GM18517 (cell line): ENCODE data around the gene NUDT16L1.

Source experiments
- ATAC-seq: cut with Tn5 transposase; IDR thresholded peaks from one replicate; pipeline ENCODE4 v1.9.1; 2021; ENCODE audit warnings: mild to moderate bottlenecking, moderate library complexity; ENCODE audit not compliant: unreplicated experiment

The NUDT16L1 gene

DNA sequence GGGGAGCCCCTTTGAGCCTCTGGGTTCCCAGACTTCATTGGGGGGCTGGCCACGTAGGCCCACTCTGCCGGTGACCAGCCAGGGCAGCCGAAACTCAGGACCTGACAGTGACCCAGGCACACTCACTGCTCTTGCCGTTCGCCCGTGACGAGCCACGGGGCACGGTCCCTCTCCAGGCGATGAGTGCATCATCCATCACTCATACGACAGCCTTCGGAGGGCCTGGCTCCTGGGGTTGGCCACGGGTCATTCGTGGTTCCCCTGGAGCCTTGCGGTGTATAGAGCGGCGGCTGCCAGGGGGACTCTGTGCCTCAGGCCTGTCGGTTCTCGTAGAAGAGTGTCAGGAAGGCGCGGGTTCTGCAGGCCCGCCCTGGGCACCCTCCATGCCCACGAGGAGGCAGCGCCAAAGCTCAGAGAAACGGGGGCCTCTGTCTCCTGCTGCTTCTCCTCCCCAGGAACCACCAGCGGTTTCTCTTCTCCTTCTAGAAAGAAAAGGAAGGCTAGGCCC lies 11.2 kb upstream of the NUDT16L1 start:
- ATAC-seq: no peak

DNA sequence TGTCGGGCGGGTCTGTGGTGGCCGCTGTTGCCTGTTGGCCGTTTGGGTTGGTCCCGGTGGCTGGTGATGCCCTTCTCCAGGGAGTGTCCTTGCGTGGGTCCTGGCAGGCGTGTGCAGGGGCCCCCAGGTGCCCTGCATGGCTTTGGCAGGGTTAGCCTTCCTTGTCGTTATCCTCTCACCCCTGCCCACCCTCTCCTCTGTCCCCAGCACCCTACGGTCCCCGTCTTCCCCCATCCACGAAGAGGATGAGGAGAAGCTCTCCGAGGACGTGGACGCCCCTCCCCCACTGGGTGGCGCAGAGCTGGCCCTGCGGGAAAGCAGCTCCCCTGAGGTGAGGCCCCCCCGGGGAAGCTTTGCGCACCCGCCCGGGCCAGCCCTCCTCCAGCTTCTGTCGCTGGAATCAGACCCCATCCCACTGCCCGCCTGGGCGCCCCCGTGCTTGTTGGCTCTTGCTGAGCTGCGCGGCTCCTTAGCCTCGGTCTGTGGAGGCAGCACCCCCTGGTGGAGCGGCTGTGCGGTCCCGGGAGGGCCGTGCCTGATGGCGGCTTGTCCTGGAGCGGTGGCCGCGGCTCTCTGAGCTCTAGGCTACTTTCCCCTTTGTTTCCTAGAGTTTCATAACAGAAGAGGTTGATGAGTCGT lies 10.6 kb upstream of the NUDT16L1 start:
- no peak for ATAC-seq

DNA sequence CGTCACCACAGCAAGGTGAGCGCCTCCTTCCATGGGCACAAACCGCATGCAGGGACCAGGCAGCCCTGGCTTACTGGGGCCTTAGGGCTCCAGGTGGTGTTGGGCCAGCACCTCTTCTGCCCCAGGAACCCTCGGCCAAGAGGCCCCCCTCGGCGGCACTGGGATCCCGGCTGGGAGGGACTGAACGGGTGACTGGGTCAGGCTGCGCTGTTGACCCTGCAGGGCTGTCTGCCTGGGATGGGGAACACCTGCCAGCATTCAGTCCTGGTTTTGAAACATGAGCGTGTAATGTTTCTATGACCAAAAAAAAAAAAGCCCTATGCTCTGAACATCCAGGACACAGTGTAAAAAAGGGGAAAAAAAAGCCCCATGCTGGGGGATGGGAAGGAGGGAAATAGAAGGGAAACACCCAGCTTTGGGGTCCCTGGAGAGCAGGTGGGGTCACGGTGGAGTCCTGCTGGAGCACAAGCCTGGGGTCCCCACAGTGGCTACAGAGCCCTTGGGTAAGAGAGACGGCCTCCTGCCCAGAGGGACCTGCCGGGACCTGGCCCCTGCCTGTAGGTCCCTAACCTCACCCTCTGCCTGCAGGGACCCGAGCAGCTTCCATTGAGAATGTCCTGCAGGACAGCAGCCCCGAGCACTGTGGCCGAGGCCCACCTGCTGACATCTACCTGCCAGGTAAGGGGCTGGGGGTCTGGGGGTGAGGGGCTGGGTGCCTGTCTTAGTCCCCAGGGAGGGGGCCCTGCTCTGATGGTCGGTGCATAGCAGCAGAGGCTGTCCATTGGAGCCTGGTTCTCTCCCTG lies 9.9 kb upstream of the NUDT16L1 start:
- no peak for ATAC-seq

DNA sequence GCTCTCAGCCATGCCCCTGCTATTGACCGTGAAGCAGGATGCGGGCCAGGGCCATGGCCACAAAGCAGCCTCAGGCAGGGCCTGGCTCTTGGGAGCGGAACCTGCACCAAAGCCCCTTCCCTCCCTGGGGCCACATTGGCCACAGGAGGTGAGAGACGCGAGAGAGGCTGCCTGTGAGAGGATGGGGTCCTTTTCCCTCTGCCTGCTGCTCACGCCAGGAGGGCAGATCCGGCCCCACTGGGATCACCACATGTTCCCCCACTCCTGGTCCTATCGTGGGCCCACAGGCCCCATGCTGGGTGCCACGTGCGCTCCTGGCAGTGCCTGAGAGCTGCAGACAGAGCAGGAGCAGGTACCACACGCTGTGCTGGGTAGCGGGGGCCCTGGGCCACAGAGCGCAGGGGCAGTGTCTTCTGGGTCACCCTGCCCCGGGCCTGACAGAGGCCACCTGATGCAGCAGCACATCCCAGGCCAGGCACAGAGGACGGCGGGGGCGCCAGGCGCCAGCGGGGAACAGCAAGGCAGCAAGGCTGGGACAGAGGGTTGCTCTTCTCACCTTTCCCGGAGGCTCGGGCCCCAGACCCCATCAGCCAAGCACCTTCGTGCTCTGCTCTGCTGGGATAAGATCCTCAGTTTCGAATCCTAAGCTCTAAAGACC lies 9.2 kb upstream of the NUDT16L1 start:
- ATAC-seq: no peak

DNA sequence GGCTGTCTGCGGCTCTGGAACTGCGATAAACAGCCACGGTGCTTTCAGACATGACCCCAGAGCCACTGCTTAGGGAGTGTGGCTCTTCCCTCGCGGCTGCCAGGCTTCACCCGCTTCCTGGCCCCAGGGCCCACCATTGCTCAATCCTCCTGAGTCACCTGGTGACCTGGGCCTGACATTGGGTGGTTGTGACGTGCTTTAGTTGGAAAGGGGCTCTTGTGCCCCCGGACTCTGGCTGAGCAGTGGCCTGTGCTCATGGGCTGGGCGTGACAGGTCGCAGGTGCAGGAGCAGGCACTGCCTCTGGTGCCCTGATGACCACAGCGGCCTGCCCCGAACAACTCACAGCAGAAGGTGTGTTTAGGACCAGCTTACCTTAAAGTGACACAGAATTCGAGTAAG lies 8.6 kb upstream of the NUDT16L1 start:
- no peak for ATAC-seq

DNA sequence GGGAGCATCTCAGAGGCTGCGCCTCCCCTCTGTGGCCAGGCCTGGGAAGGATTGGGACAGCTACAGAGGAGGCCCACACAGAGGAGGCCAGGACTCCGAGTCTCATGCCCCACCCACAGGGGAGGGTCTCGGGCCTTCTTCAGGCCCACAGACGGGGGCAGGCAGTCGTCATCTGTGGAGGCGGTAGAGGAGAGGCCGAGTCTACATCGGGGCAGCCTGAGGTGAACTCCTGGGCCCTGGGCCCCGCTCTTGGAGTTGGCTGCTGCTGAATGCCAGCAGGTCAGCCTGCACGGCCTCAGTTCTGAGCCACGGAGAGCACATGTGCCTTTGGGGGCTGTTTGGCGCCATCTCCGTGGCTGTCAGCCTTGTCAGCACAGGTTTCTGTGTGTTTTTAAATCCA lies 8.1 kb upstream of the NUDT16L1 start:
- ATAC-seq: no peak

DNA sequence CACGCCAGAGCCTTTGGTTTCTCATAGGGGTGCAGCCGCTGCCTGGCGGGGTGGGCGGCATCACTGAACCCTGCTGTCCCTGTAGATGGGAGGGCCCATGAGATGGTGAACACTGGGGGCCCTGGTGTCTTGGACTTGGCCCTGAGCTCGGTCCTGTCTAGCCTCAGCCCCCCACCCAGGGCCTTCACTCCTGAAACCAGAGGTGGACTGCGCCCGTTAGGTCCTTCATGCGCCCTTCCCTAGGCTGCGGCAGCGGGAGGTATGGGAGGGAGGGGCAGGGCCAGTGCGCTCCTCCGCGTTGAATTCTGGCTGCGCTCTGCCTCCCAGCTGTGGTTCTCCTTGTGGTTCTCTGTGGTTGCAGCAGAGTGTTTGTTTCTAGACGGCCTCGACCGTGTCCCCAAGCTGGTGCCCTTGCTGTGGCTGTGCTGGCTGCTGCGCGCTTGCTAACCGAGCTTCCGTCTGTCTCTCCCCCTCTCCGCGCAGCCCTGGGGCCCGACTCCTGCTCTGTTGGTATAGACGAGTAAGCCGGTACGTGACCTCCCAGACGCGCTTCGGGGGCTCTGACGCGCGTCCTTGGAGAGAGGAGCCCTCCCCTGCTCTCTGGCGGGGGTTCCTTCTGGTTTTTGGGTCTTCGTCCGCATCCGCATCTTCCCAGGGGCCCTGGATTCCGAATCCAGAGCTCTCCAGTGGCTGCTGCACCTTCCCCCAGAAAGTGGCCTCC lies 7.4 kb upstream of the NUDT16L1 start:
- no peak for ATAC-seq

DNA sequence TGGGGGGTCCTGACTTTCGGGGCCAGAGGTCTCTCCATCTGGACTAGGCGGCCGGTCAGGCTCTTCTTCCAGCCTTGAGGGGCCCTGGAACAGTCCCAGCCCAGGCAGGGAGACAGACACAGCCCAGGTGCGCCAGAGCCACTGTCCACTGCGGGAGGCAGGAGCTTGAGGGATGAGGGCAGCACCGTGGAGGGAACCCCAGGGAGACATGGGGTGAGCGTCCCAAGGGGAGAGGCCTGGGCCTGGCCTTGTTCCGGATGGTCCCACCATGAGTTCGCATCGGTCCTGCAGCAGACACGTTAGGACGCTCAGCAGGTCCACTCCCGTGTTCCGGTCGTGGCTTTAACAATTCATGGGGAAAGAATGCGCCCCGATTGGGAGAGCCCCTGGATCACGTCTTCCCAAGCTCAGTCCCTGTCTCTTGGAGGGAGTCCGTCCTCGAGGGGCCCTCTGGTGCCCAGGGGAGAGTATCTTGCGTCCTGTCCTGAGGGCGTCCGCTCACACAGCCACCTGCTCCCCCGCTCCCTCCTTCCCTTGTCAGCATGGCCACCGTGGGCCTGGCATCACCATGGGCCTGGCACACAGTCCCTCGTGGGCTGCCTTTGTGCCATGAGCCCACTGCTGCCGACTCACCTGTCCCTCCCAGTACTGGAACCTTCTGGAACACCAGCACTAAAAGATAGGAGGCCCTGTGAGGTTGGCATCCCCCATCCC lies 6.7 kb upstream of the NUDT16L1 start:
- ATAC-seq: no peak

DNA sequence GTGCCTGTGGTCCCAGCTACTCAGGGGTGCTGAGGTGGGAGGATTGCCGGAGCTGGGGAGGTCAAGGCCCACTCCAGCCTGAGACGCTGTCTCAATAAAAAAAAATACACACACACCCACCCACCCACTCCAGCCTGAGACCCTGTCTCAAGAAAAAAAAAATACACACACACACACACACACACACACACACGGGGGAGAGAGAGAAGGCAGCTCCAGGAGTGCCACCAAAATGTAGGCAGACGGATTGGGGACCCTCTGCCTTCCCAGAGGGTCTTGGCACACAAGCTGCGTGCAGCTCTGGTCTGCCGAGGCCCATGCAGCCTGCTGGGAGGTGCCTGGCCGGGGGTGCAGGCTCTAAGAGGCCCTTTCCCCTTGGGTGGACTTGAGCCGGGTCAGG lies 5.9 kb upstream of the NUDT16L1 start:
- no peak for ATAC-seq

DNA sequence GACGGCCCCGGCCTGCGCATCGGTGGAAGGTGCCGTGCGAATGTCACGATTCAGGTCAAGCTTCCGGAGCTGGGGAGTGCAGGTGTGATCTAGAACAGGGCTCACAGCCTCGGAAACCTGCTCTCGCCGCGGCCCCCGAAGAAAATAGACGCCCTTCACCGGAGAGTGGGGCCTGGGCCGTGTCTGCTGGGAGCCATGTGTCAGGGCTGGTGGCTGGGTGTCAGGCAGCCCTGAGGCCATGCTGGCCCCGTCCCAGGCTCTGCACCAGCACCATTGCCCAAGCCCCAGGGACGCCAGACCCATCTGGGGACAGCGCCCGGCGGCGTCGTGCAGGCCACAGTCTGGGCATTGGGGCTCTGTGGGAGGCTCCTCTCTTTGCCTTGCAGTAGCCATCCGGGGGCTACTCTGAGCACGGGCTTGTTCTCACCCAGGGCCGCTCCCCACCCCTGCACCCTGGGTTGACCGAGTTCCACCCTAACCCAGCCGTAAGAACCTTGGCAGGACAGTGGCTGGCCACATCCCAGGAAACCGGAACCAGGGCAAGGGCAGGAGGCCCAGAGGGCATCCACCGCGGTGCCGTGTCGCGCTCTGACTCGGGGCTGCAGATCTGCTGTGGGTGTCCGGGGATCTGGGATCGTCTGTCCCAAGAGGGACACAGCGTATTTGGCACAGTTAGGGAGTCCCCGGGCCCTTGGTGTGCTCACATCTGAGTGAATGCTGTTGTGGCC lies 5.3 kb upstream of the NUDT16L1 start:
- no peak for ATAC-seq

DNA sequence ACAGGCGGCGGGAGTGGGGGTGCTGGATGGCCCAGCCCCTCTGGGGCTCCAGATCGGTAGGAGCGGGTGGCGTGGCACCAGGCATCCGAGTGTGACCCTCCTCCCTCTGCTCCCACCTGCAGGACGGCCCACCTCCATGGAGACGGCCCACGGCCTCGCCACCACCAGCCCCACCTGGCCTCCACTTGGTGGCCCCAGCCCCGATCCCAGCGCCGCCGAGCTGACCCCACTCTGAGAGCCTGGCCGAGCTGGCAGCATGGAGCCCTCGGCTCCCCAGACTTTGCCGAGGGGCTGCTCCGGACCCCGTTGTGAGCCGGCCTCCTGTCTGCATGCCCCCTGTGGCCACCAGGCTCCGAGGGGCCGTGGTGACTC lies 4.7 kb upstream of the NUDT16L1 start:
- ATAC-seq: no peak

DNA sequence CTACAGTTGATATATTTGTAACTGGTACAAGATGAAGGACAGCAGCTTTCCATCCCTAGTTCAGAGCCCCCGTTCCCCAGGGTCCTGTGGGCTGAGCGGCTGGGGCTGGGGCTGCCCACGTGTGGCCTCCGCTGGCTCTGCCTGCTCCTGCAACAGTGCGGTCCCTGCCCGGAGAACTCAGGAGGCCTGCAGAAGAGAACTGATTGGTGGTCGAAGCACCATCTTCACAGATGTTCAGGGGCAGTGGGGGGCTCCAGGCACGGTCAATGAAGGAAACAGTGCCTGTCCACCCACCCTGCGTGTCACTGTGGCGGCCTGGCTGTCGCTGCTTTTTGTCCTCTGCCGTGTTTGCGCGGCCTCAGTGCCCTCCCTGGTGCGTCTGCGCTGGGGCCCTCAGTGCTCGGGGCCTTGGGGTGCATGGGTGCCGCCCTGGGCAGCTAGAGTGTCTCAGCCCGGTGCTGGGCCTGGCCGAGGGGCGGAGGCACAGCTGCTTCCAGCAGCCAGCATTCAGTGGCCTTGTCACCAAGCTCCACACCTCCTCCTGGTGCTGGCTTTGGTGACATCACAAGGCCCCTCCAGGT lies 4.2 kb upstream of the NUDT16L1 start:
- no peak for ATAC-seq

DNA sequence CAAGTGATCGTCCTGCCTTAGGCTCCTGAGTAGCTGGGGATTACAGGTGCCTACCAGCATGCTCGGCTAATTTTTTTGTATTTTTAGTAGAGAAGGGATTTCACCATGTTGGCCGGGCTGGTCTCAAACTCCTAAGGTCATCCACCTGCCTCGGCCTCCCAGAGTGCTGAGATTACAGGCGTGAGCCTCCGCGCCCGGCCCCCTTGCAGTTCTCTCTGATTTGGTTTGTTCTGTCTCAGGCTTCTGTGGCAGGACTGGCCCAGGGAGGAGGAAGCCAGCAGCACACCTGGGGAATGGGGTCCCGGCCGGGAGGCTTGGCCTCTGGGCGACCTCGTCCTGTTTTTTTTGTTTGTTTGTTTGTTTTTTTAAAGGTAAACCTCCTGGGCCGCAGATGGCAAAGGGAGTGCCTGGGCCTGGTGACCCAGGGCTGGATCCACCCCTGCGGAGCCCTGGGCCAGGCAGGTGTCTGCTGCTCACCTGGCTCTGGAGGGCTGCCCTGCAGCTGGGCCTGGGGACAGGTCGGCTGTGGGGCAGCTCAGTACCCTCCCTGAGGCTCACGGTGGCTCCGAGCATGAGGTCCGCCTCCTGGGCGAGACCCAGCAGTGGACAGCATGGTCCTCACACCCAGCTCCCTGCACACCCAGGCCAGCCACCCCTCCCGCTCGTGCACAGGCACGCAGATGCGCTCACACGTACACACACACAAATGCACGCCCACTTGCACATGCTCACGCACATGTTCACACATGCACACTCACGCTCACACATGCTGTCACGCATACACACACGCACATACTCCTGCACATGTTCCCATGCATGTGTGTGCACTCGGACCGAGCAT lies 3.3 kb upstream of the NUDT16L1 start:
- ATAC-seq: no peak

DNA sequence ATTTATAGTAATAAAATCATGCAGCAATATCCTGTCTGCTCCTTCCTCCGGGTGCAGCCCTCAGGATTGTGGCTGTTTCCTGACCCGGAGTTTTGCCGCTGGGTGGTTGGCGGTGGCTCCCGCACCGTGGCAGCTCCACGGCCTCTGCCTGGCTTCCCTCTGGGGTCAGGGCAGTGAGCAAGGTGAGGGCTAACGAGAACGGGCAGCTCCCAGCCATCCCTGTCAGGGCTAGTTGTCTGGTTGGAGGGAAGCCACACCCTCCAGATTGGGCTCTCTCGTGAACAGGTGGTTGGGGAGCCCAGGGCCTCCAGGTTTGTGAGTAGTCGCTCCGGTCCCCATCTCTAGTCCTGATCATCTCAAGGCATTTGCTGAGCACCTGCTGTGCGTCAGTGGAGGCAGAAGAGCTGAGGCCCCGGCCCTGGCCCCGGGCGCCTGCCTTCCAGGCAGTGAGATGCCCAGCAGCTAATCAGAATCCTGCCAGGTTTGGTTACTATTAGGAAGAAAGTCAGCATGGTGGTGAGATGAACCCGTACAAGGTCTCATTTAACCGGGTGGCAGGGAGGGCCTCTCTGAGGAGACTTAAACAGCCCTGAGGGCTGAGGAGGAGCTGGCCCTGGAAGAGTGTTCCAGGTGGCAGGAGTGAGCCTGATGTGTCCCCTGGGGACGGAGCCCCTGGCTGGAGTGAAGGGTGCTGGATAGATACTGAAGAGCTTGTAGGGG lies 2.3 kb upstream of the NUDT16L1 start:
- ATAC-seq: no peak

DNA sequence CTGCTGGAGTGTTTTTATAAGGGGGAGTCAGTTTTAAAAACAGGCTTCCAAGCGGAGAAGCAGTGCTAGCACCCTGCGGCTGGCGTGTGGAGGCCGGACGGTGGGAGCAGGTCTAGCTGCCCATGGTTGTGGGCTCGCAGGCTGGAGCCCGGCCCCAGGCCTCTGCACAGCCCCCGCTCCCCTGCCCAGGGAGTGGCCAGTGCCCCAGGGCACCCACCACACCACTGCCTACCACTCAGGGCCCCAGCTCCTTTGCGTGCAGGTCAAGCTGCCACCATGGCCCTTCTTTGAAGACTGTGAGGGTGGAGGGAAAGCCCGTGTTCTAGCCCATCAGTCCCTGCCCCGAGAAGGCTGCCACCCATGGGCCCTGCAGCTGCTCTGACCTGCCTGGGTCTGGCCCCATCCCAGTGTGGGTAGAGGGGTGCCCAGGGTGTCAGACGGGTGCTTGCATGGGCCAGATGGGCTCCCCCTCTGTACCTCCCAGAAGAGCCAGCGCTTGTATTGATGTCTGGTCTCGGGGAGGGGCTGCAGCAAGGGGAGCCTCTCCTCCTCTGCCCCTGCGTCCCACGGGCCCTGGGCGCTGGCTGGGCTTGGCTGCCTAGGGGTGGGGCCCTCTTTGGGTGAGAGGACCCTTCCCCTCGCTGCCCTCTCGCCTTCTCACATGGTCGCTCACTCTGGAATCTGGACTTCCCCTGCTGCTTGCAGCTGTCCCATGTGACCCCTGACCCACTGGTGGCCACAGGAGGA lies 1.5 kb upstream of the NUDT16L1 start:
- no peak for ATAC-seq

DNA sequence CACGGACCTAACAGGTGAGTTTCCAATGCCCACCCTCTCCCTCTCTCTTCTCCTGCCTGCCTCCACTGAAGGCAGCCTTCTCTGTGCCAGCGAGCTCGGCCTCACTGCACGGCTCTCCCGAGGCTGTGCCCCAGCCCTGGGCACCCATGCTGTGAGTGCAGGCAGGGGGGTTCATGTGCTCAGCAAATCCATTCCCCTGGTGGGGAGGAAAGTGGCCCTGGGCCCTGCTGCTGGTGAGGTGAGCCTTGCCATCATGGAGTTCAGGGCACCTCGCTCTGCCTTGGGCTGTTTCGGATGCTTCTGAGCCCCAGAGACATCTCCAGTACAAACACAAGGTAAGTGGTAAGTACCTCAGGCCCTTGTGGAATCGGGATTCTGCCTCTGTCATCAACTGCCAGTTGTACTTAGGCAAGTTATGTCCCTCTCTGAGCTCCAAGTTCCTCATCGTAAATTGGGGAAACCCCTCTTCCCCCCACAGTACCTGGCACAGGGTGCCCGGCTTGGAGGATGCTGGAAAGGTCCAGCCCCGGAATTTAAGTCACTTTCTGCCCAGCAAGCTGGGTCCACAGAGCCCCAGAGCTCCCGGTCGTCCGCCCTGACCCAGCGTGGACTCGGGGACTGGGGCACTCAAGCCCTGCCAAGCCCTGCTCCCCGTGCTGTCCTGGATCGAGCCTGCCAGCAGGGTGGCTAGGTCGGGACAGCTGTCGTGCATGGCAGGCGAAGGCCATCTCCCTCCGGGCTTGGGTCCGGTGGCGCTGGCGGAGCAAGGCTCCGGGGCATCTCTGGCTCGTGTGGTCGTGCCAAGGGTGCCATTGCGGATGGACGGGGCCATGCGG lies 684 bp upstream of the NUDT16L1 start:
- ATAC-seq: peak; percentile 11
